ENCODE data around the gene PSTPIP2. TPM values are rescaled to one million over a fixed set of nuclear protein-coding genes. Genes with fewer than 3 reads are reported as not detected.

PSTPIP2 gene
- total and polyA plus RNA-seq, 2 of the 4 experiments (the other 2 are of a cell fraction), result 10.4 to 12.4 TPM

DNA sequence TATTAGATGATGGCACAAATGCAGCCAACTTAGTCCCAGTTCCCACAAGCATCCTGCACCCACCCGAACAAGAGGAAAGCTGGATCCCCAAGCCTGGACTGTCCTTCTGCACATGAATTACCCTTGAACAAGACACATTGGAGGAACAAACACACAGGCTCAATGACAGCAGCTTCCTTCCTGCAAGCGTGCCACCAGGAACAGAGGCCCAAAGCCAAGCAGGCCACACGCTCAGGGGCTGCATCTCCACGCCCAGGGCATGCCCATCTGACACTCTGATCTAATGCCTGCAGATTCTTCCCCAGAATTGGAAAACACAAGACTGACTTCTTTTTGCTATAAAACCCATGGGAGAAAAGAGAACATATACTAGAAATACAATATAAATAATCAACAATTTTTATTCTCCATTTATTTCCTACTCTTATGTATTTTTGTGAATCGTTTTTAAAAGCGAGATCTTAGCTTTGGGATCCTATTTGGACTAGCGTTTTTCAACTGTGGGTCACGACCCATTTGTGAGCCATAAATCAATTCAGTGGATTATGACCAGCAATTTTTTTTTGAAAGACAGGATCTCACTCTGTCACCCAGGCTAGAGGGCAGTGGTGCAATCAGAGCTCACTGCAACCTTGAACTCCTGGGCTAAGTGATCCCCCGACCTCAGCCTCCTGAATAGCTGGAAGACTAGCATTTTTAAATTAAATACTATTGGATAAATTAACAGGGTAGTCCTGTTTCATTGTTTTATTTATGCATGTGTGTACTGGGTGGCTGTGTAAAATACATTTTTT, 34.4 kb downstream of the PSTPIP2 start:
- H2AK5ac ChIP-seq (ENCODE audit: low read depth, low read length), result no peak overlapping the region
- no peak overlapping the region for H3K27ac ChIP-seq (ENCODE audit: insufficient read depth, low read length)
- H4K8ac ChIP-seq (ENCODE audit: low read depth in 2 of 2, low read length in 2 of 2), result no peak overlapping the region
- no peak overlapping the region for H2AFZ ChIP-seq (replicated peaks; ENCODE audit: low read length, poor library complexity)
- intact Hi-C loops (cut with micrococcal nuclease) (no loop called here), in situ Hi-C loops (cut with MboI; ENCODE audit: low sequenced_read_pairs) (no loop called here), dilution Hi-C loops (cut with HindIII; ENCODE audit: low sequenced_read_pairs, unreplicated experiment) (no loop called here)
- POLR2A ChIA-PET (ENCODE audit: unreplicated experiment), result no interaction called here
- H4K5ac ChIP-seq (ENCODE audit: low read depth, low read length), result no peak overlapping the region
- no peak for DNase-seq
- H3K9me3 ChIP-seq (ENCODE audit: control insufficient read depth, insufficient read depth, low read length), result no peaks in the 10 kb centered on the region
- no peak overlapping the region for H2BK120ac ChIP-seq (ENCODE audit: low read depth, low read length)
- no peak overlapping the region for H3K18ac ChIP-seq (ENCODE audit: low read depth, low read length)
- H3K4me1 ChIP-seq (ENCODE audit: control insufficient read depth, insufficient read depth, low read length), result peaks cover 2% of the 10 kb centered on the region
- H2BK5ac ChIP-seq (ENCODE audit: low read depth, low read length, poor library complexity, severe bottlenecking), result no peak overlapping the region
- no peak overlapping the region for H2AK9ac ChIP-seq (replicated peaks; ENCODE audit: low read depth, low read length, poor library complexity)
- BruUV-seq (replicated peaks), result no TSS peak
- ATAC-seq (ENCODE audit: low read depth), result no peak
- H3K9ac ChIP-seq (ENCODE audit: low read depth, low read length), result no peak overlapping the region
- H3K27me3 ChIP-seq (ENCODE audit: control insufficient read depth, insufficient read depth, low read length), result no peaks in the 10 kb centered on the region
- peaks cover 4% of the 10 kb centered on the region; the same call in 1 of the 2 replicates for H4K20me1 ChIP-seq (ENCODE audit: insufficient read depth, low read length)
- H3K4me3 ChIP-seq (ENCODE audit: insufficient read depth, low read depth, low read length), result no peak overlapping the region
- H3K14ac ChIP-seq (replicated peaks; ENCODE audit: low read depth, low read length), result no peak overlapping the region
- no peak overlapping the region for H2BK15ac ChIP-seq (ENCODE audit: low read depth, low read length)
- H2BK20ac ChIP-seq (ENCODE audit: low read depth, low read length), result no peak overlapping the region
- H3K79me1 ChIP-seq (ENCODE audit: low read depth in 1 of 2, low read length in 2 of 2), result peaks cover 11 to 37% of the 10 kb centered on the region in 2 experiments; a peak in 3 of 4 replicates
- whole genome bisulfite sequencing, 2 experiments (ENCODE audit: extremely low coverage in 2 of 2, insufficient read length in 1 of 2), result 85% methylated on average over 5 of the region's 9 CpGs; no CpG with 5 or more reads in 1 of the 2 experiments
- H3K36me3 ChIP-seq (ENCODE audit: control insufficient read depth, insufficient read depth, low read length), result peaks cover 13% of the 10 kb centered on the region
- peaks cover 9% of the 10 kb centered on the region; the same call in 1 of the 2 replicates for H3K9me1 ChIP-seq (ENCODE audit: insufficient read depth, low read length)
- H3K4me2 ChIP-seq (ENCODE audit: low read depth, low read length), result no peak overlapping the region
- no peak overlapping the region for H3K56ac ChIP-seq (ENCODE audit: extremely low read depth, insufficient read depth, low read length)
- H3K4ac ChIP-seq (ENCODE audit: low read depth, low read length), result no peak overlapping the region
- no peak for TF ChIP-seq CHD1 (IDR thresholded peaks at IDR 0.05; ENCODE audit: low read depth, low read length)
- no peak for TF ChIP-seq RAD21 (IDR thresholded peaks at IDR 0.05; ENCODE audit: low read length)
- TF ChIP-seq, protein P1, sequence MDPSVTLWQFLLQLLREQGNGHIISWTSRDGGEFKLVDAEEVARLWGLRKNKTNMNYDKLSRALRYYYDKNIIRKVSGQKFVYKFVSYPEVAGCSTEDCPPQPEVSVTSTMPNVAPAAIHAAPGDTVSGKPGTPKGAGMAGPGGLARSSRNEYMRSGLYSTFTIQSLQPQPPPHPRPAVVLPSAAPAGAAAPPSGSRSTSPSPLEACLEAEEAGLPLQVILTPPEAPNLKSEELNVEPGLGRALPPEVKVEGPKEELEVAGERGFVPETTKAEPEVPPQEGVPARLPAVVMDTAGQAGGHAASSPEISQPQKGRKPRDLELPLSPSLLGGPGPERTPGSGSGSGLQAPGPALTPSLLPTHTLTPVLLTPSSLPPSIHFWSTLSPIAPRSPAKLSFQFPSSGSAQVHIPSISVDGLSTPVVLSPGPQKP (IDR thresholded peaks at IDR 0.05; ENCODE audit: borderline replicate concordance, low read depth, low read length), result no peak
- TF ChIP-seq SMC3 (IDR thresholded peaks at IDR 0.05; ENCODE audit: low read depth, low read length), result no peak
- TF ChIP-seq RFX5 (IDR thresholded peaks at IDR 0.05; ENCODE audit: low read depth, low read length), result no peak
- no peak for TF ChIP-seq MAZ (IDR thresholded peaks at IDR 0.05; ENCODE audit: borderline replicate concordance, low read depth, low read length)
- no peak for TF ChIP-seq CEBPB (IDR thresholded peaks at IDR 0.05; ENCODE audit: low read depth, low read length)
- no peak for TF ChIP-seq MAFK (IDR thresholded peaks at IDR 0.05; ENCODE audit: low read depth, low read length)
- TF ChIP-seq, protein P2, sequence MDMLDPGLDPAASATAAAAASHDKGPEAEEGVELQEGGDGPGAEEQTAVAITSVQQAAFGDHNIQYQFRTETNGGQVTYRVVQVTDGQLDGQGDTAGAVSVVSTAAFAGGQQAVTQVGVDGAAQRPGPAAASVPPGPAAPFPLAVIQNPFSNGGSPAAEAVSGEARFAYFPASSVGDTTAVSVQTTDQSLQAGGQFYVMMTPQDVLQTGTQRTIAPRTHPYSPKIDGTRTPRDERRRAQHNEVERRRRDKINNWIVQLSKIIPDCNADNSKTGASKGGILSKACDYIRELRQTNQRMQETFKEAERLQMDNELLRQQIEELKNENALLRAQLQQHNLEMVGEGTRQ (IDR thresholded peaks at IDR 0.05; ENCODE audit: low read depth, low read length), result no peak
- TF ChIP-seq RCOR1 (IDR thresholded peaks at IDR 0.05; ENCODE audit: insufficient replicate concordance, low read length), result no peak
- TF ChIP-seq, protein P3, sequence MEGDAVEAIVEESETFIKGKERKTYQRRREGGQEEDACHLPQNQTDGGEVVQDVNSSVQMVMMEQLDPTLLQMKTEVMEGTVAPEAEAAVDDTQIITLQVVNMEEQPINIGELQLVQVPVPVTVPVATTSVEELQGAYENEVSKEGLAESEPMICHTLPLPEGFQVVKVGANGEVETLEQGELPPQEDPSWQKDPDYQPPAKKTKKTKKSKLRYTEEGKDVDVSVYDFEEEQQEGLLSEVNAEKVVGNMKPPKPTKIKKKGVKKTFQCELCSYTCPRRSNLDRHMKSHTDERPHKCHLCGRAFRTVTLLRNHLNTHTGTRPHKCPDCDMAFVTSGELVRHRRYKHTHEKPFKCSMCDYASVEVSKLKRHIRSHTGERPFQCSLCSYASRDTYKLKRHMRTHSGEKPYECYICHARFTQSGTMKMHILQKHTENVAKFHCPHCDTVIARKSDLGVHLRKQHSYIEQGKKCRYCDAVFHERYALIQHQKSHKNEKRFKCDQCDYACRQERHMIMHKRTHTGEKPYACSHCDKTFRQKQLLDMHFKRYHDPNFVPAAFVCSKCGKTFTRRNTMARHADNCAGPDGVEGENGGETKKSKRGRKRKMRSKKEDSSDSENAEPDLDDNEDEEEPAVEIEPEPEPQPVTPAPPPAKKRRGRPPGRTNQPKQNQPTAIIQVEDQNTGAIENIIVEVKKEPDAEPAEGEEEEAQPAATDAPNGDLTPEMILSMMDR (conservative IDR thresholded peaks at IDR 0.05; ENCODE audit: low read depth, low read length), result no peak
- TF ChIP-seq FOS (IDR thresholded peaks at IDR 0.05; ENCODE audit: low read depth, low read length), result no peak
- no peak for TF ChIP-seq POLR2A (IDR thresholded peaks at IDR 0.05; ENCODE audit: low read depth, low read length)
- no peak overlapping the region for H3K23ac ChIP-seq (ENCODE audit: low read depth, low read length)
- no peak overlapping the region for H4K91ac ChIP-seq (ENCODE audit: insufficient read depth, low read depth, low read length)
- CTCF ChIA-PET, result no interaction called here

All from IMR-90 (cell line).